GM19468 (cell line): Measurements from ENCODE around the gene IL4R.
"Not testable (repeated sequence)": the region's sequence is repeated elsewhere in the genome, so short reads cannot be mapped to it uniquely, and the experiment has no call there.

Experiments
- ATAC-seq: cut with Tn5 transposase; IDR thresholded peaks from one replicate; pipeline ENCODE4 v1.9.1; 2021; ENCODE audit warnings: mild to moderate bottlenecking, moderate library complexity, moderate number of reproducible peaks; ENCODE audit not compliant: unreplicated experiment; ENCODE audit errors: extremely low read depth

IL4R gene

GRCh38 chr16:27287051-27287811, 26.5 kb upstream of the IL4R start:
- no peak for ATAC-seq

GRCh38 chr16:27287887-27288286, 25.9 kb upstream of the IL4R start:
- no peak for ATAC-seq

GRCh38 chr16:27288313-27288712, 25.5 kb upstream of the IL4R start:
- ATAC-seq = not testable (repeated sequence)

GRCh38 chr16:27289669-27290068, 24.1 kb upstream of the IL4R start:
- ATAC-seq = no peak

- no peak for ATAC-seq
Measured at GRCh38 chr16:27290562-27290961, 23.2 kb upstream of the IL4R start.

- no peak for ATAC-seq
Measured at GRCh38 chr16:27291106-27291505, 22.7 kb upstream of the IL4R start.

GRCh38 chr16:27291722-27292240, 22.0 kb upstream of the IL4R start:
- no peak for ATAC-seq

GRCh38 chr16:27293343-27293742, 20.4 kb upstream of the IL4R start:
- ATAC-seq = no peak

GRCh38 chr16:27298132-27298531, 15.6 kb upstream of the IL4R start:
- ATAC-seq = no peak

- no peak for ATAC-seq
Measured at GRCh38 chr16:27301236-27301861, 12.4 kb upstream of the IL4R start.

- ATAC-seq = no peak
Measured at GRCh38 chr16:27302126-27302525, 11.6 kb upstream of the IL4R start.

- no peak for ATAC-seq
Measured at GRCh38 chr16:27303256-27304100, 10.3 kb upstream of the IL4R start.

GRCh38 chr16:27304102-27304501, 9.7 kb upstream of the IL4R start:
- no peak for ATAC-seq

GRCh38 chr16:27304881-27305745, 8.7 kb upstream of the IL4R start:
- no peak for ATAC-seq

GRCh38 chr16:27305839-27306442, 7.8 kb upstream of the IL4R start:
- no peak for ATAC-seq

- ATAC-seq = no peak
Measured at GRCh38 chr16:27308792-27309191, 5.0 kb upstream of the IL4R start.

GRCh38 chr16:27310576-27311447, 3.0 kb upstream of the IL4R start:
- ATAC-seq = no peak

GRCh38 chr16:27311448-27311830, 2.3 kb upstream of the IL4R start:
- no peak for ATAC-seq

- no peak for ATAC-seq
Measured at GRCh38 chr16:27311897-27312303, 1.9 kb upstream of the IL4R start.
